Gastrocnemius medialis (tissue), 4 donors: ENCODE measurements around the gene OR4D2.

ENCODE experiments used
- POLR2A ChIP-seq, 2 donors: fragments of 450-650 bp; IDR thresholded peaks; one replicate each; pipeline ENCODE4 v1.6.1; 2017; ENCODE audit warnings: antibody characterized with exemption in 2 of 2, mild to moderate bottlenecking in 2 of 2, moderate library complexity in 2 of 2
- TF ChIP-seq, protein P1 (sequence below), 5 experiments: fragments of 450-650 bp in 3 of 5; fragments of 200-600 bp in 2 of 5; sonication (generic) in 2 of 5; IDR thresholded peaks in 4 of 5; conservative IDR thresholded peaks in 1 of 5; 1 replicate in 4 of 5; 2 replicates in 1 of 5; pipeline ENCODE4 v1.5.1; 2016 to 2019; ENCODE audit warnings: antibody characterized with exemption in 5 of 5, mild to moderate bottlenecking in 3 of 5, moderate library complexity in 3 of 5

DNA sequence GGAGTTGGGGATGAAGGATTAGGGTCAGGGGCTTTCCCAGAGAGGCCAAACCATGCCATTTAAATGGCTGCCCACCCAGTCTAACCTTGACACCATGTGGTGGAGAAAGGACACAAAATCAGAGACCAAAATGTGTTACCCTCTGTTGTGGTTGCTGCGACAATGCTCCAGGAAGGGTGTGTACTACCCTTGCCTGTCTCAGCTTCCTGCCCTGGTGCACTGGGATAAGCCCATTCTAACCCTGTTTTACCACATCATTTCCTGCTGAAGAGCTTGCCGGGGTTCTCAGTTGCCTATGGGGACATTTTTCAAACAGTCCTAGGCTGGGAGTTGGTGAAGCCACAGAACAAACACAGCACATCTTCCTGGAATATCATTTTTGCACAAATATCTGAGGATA lies 13.7 kb upstream of the OR4D2 start:
- TF ChIP-seq, protein P1, sequence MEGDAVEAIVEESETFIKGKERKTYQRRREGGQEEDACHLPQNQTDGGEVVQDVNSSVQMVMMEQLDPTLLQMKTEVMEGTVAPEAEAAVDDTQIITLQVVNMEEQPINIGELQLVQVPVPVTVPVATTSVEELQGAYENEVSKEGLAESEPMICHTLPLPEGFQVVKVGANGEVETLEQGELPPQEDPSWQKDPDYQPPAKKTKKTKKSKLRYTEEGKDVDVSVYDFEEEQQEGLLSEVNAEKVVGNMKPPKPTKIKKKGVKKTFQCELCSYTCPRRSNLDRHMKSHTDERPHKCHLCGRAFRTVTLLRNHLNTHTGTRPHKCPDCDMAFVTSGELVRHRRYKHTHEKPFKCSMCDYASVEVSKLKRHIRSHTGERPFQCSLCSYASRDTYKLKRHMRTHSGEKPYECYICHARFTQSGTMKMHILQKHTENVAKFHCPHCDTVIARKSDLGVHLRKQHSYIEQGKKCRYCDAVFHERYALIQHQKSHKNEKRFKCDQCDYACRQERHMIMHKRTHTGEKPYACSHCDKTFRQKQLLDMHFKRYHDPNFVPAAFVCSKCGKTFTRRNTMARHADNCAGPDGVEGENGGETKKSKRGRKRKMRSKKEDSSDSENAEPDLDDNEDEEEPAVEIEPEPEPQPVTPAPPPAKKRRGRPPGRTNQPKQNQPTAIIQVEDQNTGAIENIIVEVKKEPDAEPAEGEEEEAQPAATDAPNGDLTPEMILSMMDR (IDR thresholded peaks at IDR 0.05 in 4 of 5, conservative IDR thresholded peaks at IDR 0.05 in 1 of 5), result no peak
- no peak for TF ChIP-seq POLR2A (IDR thresholded peaks at IDR 0.05)
